Erythroblast (primary cell): ENCODE measurements around the gene DYRK1B.
"Not testable (repeated sequence)": the region's sequence is repeated elsewhere in the genome, so short reads cannot be mapped to it uniquely, and the experiment has no call there.

Source experiments
- DNase-seq, 2 experiments: peaks; one replicate each; lab custom pipeline; 2025; lab: John Stamatoyannopoulos, UW
- GATA1 ChIP-seq: IDR thresholded peaks from 2 replicates; pipeline ENCODE4 v1.6.1; 2011; ENCODE audit warnings: low read depth, mild to moderate bottlenecking, control low read depth, low read length, moderate library complexity
- POLR2A ChIP-seq: IDR thresholded peaks from 2 replicates; pipeline ENCODE4 v1.6.1; 2011; ENCODE audit warnings: mild to moderate bottlenecking, low read length

Gene DYRK1B

DNA sequence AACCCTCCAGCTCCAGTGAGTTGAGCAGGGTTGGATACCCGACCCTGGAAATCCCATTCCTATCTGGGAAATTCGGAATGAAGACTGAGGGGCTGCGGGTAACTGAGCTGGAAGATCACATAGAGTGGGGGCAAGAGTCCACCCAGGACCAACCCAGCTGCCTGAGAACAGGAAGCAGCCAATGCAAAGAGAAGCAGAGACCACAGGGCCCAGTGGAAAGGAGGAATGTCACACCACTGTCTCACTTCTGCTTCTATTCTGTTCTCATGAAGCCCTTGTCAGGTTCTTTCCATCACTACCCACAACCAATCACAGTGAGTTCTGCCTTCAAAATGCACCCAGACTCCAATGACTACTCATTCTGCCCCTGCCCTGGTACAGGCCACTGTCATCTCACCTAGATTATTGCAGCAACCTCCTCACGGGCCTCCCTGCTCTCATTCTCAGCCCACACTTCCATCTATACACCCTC is 15.3 kb downstream of the DYRK1B start:
- DNase-seq = no peak
- no peak for TF ChIP-seq POLR2A
- TF ChIP-seq GATA1 = no peak

DNA sequence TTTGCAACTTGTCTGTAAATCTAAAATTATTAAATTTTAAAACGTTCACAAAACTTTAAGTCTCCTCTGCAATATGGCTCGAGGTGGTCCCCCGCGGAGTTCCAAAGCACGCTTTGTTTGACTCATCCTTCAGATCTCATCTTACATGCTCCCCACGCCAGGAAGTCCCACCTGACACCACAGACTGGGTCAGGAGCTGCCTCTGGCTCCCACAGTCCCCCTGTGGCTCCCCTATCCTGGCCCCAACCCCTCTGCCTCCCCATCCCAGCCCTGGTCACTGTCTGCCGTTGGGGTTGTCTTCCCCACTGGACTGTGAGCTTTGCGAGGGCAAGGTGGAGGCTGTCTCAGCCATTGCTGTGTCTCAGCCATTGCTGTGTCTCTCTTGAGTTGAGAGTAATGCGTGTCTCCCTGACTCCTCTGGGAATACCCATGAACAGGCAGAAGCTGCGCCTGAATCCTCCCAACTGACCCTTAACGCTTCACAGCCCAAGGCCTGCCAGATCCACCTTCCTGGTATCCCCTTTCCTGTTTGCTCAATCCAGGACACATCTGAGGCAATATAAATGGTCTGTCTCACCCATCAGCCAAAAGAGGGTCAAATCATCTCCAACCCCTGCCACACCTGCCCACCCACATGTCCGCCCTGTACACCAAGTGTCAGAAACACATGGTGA is 15.9 kb downstream of the DYRK1B start:
- TF ChIP-seq POLR2A (no peak), GATA1 (no peak)
- DNase-seq = no peak

GRCh38 chr19:39816287-39817048 is 17.5 kb downstream of the DYRK1B start:
- no peak for DNase-seq
- no peak for TF ChIP-seq POLR2A
- no peak for TF ChIP-seq GATA1

DNA sequence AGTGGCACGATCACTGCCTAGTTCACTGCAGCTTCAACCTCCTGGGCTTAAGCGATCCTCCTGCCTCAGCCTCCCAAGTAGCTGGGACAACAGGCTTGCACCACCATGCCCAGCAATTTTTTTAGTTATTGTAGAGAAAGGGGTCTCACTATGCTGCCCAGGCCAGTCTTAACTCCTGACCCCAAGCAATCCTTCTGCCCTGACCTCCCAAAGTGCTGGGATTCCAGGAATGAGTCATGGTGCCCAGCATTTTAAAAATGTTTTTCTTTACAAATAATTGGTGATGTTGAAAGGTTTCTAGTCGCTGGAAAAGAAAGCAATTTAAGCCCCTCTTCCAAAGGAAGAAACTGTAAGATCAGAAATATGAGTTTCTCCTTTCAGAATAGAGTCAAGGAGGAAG is 19.4 kb downstream of the DYRK1B start:
- TF ChIP-seq POLR2A (no peak), GATA1 (no peak)
- DNase-seq = no peak

DNA sequence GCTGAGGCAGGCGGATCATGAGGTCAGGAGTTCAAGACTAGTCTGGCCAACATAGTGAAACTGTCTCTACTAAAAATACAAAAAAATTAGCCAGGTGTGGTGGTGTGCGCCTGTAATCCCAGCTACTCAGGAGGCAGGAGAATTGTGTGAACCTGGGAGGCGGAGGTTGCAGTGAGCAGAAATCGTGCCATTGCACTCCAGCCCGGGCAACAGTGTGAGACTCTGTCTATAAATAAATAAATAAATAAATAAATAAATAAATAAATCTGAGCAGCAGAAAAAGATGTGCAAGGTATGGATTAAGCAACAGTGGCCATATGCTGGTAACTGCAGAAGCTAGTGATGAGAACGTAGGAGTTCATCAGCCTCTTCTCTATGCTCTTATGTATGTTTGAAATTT is 19.9 kb downstream of the DYRK1B start:
- DNase-seq = not testable (repeated sequence)

DNA sequence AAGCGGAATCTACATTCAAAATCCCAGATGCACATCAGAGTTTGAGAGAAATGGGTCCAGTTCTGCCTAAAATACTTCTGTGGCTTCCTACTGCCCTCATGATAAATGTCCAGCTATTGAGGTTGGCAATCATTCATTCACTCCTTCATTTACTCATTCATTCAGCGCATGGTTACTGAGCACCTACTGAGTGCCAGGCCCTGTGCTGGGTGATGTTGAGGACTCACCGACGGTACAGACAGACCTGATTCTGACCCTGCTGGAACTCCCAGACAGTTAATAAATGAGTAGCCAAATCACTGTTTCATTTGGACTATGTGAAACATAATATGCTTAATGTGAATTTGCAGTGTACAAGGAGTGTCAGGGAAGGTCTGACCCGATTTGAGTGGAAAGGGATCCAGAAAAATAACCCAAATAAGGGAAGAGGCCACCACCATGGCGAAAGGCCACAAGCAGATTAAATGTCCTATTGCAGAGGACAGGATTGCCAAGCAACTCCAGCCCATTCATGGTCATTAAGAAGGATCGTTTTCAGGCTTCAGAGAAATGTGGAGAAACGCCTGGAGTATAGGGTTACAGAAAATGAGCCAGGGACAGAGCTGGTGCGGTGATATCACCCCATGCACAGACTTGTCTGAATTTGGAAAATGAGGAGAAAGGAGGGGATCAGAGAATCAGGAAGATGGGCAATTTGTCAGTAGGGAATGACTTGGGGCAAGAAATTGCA is 20.5 kb downstream of the DYRK1B start:
- TF ChIP-seq POLR2A (no peak), GATA1 (no peak)

DNA sequence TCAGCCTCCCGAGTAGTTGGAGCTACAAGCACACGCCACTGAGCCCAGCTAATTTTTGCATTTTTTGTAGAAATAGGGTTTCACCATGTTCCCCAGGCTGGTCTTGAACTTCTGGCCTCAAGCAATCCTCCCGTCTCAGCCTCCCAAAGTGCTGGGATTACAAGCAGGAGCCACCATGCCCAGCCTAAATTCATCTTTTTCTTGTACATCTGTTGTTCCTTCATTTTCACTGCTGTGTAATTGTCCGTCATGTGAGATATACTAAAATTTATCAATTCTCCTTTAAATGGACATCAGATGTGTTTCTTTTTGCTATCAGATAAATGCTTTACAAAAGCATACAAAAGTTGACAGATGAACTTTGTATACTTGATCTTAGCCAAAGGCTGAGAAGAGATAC is 22.9 kb downstream of the DYRK1B start:
- TF ChIP-seq POLR2A (no peak), GATA1 (no peak)
- no peak for DNase-seq

More for the DNA sequence above, 20.5 kb downstream of the DYRK1B start:
- DNase-seq = no peak

- no peak for DNase-seq
- no peak for TF ChIP-seq POLR2A
- TF ChIP-seq GATA1 = no peak
These were observed 23.5 kb downstream of the DYRK1B start for GRCh38 chr19:39810424-39810823.

DNA sequence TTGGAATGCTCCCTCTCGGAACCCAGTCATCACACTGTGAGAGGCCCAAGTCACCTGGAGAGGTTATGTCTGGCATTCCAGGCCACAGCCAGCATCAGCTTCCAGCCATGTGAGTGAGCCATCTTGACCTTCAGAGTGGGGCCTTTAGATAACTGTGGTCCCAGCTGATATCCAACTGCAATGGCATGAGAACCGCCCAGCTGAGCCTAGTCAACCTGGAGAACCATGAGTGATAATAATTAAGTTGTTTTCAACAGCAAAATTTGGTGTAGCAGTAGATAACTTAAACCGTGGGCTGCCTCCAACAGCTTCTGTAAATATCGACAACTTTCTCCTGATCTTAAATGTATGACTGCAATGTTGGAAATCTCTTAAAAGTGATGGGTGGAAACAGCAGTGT is 24.6 kb downstream of the DYRK1B start:
- no peak for DNase-seq
- TF ChIP-seq POLR2A = no peak
- no peak for TF ChIP-seq GATA1

DNA sequence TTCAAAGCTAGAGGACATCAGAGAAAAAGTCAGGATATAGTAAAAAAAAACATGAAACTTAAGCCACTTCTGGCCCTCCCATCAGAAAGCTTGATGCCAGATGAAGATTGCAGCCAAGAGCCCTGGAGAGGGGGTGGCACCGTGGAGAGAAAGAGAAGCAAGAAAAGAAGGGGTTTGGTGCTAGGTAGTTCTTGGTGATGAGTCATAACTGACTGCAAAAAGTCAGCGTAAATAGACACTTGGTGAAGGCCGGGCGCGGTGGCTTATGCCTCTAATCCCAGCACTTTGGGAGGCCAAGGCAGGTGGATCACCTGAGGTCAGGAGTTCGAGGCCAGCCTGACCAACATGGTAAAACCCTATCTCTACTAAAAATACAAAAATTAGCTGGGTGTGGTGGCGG is 25.3 kb downstream of the DYRK1B start:
- DNase-seq = not testable (repeated sequence)

GRCh38 chr19:39807846-39808364 is 26.1 kb downstream of the DYRK1B start:
- TF ChIP-seq POLR2A = no peak
- no peak for TF ChIP-seq GATA1
- DNase-seq = no peak

- DNase-seq = no peak
- TF ChIP-seq POLR2A (no peak), GATA1 (no peak)
These were observed 28.9 kb downstream of the DYRK1B start for GRCh38 chr19:39805104-39805503.

- no peak for DNase-seq
- no peak for TF ChIP-seq GATA1
These were observed 31.0 kb downstream of the DYRK1B start for GRCh38 chr19:39802958-39803357.

DNA sequence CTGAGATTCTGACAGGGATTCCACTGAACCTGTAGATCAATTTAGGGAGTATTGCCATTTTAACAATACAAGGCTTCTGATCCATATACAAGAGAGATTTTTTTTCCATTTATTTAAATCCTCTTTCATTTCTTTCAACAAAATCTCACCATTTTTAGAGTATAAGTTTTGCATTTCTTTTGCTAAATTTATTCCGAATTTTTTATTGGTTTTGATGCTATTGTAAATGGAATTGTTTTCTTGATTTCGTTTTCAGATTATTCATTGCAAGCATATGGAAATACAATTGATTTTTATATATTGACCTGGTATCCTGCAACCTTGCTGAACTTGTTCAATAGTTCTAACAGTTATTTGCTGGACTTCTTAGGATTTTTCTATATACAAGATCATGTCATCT is 36.9 kb downstream of the DYRK1B start:
- DNase-seq = no peak
- TF ChIP-seq POLR2A (no peak), GATA1 (no peak)

DNA sequence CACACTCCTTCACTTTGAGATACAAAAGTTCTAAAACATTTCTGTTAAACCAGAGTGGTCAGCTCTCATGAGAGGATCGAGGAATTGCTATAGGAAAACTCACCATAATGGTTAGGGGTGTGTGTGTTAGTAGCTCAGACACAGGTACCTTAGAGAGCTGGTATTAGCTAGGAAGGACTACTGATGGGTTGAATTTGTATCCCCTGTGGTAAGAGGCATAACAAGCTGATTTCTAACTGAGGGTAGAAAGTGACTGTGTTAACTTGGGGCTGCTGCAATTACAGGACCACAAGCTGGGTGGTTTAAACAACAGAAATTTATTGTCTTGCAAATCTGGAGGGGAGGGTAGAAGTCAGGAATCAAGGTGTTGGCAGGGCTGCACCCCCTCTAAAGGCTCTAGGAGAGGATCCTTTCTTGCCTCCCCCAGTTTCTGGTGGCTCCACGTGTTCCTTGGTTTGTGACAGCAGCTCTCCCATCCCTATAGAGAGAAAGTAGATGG is 37.9 kb downstream of the DYRK1B start:
- DNase-seq = no peak
- TF ChIP-seq POLR2A (no peak), GATA1 (no peak)
